NCI-H187 treated with DMSO at 0.1 percent for 48 hours (cell line): Measurements from ENCODE around the gene FCHO1.
"Not testable (repeated sequence)": the region's sequence is repeated elsewhere in the genome, so short reads cannot be mapped to it uniquely, and the experiment has no call there.

Experiments
- DNase-seq: peaks from one replicate; lab custom pipeline; 2025; lab: John Stamatoyannopoulos, UW

FCHO1 gene

DNA sequence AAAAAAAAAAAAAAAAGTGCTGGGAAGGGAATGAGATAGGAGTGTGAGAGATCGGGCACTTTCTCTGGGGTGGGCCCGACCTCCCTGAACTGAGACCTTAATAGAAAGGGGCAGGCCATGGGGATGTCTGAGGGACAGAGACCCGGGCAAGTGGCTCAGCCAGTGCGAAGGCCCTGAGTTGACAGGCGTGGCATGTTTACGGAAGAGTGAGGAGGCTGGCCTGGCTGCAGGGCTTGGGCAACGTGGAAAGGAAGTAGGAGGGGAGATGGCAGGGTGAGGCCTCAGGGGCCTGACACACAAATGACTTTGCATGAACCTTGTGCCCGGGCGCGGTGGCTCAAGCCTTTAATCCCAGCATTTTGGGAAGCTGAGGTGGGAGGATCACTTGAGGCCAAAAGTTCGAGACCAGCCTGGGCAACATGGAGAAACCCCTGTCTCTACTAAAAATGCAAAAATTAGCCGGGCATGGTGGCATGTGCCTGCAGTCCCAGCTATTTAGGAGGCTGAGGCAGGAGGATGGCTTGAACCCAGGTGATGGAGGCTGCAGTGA, 13.9 kb downstream of the FCHO1 start:
- no peak for DNase-seq

GRCh38 chr19:17766543-17767131, 15.4 kb downstream of the FCHO1 start:
- DNase-seq, result no peak

GRCh38 chr19:17767559-17767958, 16.3 kb downstream of the FCHO1 start:
- DNase-seq, result no peak

DNA sequence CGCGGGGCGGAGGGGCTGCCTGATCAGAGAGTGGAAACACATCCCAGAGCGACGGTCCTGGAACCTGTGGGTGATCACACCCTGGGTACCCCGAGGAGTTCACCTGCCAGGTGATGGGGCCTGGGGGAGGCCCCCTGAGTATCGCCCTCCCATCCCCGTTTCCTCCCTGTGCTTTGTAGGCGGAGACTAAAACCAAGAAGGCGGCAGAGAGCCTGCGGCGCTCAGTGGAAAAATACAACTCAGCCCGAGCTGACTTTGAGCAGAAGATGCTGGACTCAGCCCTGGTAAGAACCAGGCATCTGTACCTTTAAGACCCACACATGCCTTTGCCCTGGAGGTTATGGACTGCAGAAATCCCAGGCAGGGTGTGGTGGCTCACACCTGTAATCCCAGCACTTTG, 19.3 kb downstream of the FCHO1 start:
- no peak for DNase-seq

- DNase-seq, result no peak
These were observed 20.9 kb downstream of the FCHO1 start for GRCh38 chr19:17772172-17772571.

DNA sequence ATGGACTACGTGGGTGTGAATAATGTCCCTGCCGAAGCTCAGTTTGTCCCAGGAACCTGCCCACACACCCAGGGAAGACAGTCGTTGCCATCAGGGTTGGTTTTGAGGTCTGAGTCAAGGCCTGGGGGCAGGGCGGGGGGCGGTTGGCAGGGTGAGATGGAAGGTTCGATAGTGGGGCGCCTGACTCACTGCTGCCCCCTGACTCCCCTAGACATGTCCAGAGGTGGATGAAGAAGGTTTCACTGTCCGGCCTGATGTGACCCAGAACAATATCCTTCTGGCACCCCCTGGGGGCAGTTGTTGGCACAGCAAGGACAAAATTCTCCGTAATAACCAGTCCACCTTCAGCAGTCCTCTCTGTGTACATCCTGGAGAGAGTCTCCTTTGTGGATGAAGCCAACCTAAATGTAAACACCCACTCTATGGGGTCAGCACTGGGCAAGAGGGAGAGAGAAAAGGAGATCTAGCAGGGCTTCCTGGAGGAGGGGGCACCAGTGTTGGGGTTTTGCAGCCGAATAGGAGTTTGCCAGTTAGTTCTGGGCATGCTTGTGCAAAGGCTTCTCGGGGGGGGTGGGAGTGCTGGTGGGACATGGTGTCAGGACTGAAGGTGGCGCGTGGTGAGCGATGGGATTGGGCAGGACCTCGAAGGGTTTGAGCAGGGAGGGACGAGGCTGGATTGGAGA, 24.1 kb downstream of the FCHO1 start:
- no peak for DNase-seq

- no peak for DNase-seq
These were observed 24.9 kb downstream of the FCHO1 start for GRCh38 chr19:17775991-17776803.

DNA sequence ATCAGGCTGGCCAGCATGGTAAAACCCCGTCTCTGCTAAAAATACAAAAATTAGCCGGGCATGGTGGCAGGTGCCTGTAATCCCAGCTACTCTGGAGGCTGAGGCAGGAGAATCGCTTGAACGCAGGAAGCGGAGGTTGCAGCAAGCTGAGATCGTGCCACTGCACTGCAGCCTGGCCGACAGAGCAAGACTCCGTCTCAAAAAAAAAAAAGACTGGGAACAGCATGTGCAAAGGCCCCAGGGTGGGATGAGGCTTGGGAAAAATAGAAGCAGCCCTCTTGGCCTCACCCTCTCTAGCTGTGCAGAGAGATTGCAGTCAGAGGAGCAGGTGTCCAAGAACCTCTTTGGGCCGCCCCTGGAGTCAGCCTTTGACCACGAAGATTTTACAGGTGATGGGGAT, 26.6 kb downstream of the FCHO1 start:
- DNase-seq, result not testable (repeated sequence)

GRCh38 chr19:17778251-17778967, 27.1 kb downstream of the FCHO1 start:
- no peak for DNase-seq

GRCh38 chr19:17778968-17779929, 28.0 kb downstream of the FCHO1 start:
- DNase-seq, result no peak

DNA sequence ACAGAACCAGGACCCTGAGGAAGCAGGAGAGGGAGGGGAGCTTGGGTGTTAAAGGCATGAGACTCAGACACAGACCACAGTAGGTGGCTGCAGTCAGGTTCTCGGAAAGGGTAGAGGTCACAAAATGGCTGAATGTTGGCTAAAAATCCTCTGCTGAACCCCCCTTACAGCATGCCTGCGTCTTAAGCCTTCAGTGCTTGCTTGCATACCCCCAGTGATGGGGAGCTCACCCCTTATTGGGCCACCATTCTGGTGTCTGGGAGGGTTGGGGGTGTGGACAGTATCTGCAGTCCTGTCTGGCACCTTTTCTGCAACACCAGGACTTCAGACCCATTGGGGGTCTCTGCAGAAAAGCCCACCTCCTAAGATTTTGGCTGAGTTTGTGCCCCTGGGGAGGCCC, 29.5 kb downstream of the FCHO1 start:
- DNase-seq, result no peak

DNA sequence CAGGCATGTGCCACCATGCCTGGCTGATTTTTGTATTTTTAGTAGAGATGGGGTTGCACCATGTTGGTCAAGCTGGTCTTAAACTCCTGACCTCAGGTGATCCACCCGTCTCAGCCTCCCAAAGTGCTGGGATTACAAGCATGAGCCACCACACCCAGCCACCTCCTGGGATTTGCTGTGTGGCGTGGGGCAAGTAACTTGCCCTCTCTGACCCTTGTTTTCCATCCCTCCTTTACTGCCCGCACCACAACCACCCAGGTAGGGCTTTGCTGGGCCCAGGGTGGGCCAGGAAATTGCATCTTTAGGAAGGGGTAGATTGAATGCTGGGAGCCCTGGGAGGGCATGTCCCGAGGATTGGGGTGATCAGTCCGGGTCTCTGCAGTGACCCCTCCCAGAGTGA, 32.4 kb downstream of the FCHO1 start:
- DNase-seq, result not testable (repeated sequence)

DNA sequence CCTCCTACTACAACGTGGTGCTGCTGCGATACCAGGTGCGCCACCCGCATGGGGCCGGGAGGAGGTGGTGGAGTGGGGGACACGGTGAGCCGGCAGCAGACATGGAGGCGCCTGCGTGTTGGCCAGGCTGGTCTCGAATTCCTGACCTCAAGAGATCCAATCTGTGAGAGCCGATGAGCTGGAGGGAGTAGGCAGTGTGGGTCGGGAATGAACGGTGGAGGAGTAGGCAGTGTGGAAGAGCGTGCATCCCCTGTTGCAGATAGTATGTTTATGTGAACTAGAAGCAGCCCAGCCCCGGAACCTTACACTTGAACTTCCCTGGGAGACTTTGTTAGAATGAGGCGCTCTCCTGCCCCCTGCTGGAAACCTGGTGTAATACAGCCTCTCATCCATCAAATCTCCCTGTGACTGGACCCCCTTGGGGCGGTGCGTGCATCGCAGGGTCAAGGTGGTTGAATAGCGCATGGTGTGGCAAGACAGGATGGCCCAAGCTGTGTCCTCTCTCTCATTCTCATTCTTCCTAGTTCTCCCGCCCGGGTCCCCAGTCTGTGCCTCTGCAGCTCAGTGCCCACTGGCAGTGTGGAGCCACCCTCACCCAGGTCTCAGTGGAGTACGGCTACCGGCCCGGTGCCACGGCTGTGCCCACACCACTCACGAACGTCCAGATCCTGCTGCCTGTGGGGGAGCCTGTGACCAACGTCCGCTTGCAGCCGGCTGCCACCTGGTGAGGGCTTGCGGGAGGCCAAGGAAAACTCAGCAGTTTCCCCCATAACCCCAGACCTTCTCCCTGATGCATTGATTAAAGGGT, 33.1 kb downstream of the FCHO1 start:
- DNase-seq, result no peak

DNA sequence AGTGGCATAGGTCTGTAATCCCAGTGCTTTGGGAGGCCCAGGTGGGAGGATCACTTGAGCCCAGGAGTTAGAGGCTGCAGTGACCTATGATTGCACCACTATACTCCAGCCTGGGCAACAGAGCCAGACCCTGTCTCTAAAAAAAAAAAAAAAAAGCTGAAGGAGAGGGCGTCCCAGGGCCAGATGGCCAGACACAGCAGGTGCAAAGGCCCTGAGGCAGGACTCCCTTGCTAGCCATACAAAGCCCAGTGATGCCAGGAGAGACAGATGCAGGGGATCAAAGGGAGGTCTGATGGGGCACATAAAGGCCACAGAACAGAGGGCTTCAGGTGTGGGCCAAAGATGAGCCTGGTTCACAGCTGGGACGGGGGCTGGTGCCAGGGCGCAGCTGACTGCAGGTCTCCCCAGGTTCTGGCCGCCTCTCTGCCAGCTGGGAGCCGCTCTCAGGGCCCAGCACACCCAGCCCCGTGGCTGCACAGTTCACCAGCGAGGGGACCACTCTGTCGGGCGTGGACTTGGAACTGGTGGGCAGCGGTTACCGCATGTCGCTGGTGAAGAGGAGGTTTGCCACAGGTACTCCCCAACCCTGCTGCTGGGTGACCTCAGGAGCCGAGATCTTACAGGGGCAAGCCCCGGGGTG, 36.1 kb downstream of the FCHO1 start:
- DNase-seq, result no peak

DNA sequence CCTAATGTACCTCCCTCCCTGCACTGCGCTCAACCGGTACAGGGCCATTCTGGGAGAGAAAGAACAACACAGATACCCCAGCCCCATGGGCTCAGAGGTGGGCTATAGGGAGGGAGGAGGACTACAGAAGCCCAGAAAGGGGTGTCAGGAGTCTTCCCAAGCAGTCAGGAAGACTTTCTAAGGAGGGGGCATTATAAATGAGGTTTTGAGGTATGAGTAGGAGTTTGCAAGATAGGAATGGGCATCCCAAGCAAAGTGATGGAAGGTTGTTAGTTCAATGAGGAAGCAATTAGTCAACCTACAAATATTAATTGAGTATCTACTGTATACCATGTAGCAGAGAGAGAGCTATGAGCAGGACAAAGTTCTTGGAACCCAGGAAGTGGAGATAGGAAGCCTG, 37.4 kb downstream of the FCHO1 start:
- no peak for DNase-seq

- no peak for DNase-seq
These were observed 38.9 kb downstream of the FCHO1 start for GRCh38 chr19:17790059-17790780.

DNA sequence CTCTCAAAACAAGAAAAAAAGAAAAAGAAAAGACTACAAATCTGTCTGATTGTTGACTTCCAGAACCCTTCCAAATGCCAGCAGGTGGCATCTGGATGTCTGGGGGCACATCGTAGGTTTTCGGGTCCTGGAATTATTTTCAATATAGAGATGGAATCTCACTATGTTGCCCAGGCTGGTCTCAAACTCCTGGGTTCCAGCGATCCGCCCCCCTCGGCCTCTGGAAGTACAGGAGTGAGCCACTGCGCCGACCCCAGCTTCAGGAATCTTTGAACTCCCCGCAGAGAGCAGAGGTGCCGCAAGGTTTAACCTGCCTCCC, 43.1 kb downstream of the FCHO1 start:
- no peak for DNase-seq

DNA sequence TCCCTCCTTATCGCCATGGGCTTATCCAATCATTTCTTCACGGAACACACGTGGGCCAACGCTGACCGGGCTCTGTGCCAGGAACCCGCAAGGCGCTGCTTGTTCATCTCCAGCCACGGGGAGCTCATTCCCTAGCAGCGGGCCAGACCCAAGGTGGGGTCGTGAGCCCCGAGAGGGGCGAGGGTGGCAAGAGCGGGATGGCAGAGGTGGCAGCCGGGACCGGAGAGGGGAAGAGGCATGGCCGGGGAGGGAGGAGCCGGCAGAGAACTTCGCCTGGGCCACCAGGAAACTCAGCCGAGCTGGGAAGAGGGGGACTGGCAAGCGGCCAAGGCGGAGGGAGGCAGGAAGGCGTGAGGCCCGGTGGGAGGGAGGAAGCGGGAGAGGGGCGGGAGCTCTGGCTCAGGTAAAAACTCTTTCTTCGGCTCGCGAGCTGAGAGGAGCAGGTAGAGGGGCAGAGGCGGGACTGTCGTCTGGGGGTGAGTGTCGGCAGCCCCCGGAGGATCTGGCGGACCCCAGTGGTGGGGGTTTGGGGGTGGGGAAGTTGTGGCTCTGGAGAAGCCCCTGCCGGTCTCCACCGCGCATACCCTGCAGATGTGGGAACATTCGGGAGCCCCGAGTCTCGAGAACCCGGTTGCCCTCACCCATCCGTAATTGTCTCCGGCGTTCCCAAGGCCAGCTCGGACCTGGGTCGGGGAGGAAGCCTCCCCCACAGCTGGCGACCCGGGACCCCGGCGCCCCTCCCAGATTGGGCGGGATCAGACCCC, 43.6 kb downstream of the FCHO1 start, which contains the start of gene B3GNT3:
Gene B3GNT3 (plus strand): TSS at position 408 of the 764 bp plus-strand sequence. CDS start 12,670 bp downstream, outside the sequence.
- DNase-seq, result no peak
